Stromal cell of bone marrow (primary cell): Measurements from ENCODE around the gene PYGO1.

ENCODE experiments used
- DNase-seq: peaks from one replicate; pipeline ENCODE4 v3.0.0-alpha.2; 2012; ENCODE audit warnings: low read depth

Gene PYGO1

DNA sequence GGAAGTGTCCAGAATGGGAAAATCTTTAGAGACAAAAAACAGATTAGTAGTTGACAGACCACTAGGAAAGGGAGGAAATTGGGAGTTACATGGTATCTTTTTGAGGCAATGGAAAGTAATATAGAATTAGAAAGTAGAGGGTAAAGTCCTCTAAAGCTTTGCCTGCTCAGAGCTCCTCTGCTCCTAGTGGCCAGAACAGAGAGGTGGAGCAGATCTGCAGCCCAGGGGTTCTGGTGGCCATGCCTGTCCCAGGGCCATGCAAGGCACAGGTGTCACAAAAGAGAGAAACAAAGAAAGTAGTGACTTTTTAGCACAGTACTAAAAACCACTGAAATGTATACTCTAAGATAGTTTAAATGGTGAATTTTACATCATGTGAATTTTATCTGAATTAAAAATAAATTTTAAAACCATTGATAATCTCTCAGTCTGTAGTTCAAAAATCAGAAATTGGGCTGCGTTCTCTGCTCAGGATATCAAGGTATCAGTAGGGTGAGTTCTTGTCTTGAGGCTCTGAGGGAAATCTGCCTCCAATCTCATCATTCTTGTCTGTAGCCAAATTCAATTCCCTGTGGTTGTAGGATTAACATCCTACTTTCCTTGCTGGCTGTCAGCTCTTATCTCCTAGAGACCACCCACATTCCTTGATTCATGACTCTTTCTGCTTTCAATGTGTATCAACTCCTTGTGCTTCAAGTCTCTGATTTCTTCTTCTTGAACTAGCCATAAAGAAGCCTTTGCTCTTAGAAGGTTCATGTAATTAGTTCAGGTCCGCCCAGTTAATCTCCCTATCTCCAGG, 23.6 kb downstream of the PYGO1 start:
- no peak for DNase-seq

DNA sequence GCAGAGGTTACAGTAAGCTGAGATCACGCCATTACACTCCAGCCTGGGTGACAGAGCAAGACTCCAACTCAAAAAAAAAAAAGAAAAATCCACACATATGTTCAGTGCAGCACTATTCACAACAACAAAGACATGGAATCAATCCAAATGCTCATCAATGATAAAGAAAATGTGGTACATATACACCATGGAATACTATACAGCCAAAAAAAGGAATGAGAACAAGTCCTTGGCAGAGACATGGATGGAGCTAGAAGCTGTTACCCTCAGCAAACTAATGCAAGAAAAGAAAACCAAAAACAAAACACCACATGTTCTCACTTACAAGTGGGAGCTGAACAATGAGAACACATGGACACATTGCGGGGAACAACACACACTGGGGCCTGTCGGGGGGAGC, 25.5 kb downstream of the PYGO1 start:
- DNase-seq, result no peak

DNA sequence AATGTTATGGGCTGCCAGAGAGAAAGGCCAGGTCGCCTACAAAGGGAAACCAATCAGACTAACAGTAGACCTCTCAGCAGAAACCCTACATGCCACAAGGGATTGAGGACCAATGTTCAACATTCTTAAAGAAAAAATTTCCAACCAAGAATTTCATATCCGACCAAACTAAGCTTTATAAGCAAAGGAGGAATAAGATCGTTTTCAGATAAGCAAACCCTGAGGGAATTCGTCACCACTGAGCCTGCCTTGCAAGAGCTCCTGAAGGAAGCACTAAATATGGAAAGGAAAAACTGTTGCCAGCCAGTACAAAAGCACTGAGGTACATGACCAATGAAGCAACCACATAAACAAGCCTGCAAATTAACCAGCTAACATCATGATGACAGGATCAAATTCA, 33.1 kb downstream of the PYGO1 start:
- no peak for DNase-seq

DNA sequence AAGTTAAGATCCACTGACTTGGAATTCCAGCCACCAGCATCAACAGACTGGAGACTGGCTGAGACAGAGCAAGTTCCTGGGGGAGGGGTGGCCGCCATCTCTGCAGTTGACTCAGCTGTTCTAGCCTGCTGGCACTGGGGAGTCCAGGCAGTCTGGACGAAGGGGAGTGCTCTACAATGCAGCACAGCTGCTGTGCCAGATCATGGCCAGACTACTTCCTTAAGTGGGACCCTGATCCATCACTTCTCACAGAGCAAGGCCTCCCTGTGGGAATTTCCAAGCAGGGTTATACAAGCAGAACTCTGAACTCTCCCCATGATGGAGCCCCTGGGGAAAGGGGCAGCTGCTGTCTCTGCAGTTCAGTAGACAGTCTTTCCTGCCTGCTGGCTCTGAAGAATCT, 35.2 kb downstream of the PYGO1 start:
- peak; percentile 30 for DNase-seq

DNA sequence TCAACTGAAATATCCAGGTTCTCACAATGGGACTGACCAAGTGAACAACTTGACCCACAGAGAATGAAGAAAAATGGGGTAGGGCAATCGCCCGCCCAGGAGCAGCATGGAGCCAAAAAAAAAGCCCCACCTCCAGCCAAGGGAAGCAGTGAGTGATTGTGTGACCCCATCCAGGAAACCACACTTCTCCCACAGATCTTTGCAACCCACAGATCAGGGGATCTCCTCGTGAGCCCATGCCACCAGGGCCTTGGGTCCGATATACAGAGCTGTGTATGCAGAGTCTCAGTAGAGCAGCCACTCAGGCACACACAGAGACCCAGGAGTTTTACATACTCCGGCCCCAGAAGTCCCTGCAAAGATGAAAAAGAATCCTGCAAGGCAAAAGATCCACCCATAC, 35.7 kb downstream of the PYGO1 start:
- no peak for DNase-seq

DNA sequence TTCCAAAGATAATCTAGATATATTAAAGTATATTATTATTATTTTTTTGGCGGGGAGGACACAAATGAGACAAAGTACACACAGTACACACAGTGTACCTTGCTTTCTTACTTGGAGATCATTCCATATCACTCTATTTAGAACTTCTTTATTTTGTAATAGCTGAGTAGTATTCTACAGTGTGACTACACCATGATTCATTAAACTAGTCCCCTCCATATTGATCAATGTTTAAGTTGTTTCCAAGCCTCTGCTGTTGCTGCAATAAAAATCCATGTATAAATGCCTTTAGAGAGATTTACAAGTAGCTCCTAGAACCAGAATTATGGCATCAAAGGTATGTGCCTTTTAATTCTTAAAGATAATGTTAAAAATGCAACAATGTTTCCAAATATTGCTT, 38.8 kb downstream of the PYGO1 start:
- no peak for DNase-seq

DNA sequence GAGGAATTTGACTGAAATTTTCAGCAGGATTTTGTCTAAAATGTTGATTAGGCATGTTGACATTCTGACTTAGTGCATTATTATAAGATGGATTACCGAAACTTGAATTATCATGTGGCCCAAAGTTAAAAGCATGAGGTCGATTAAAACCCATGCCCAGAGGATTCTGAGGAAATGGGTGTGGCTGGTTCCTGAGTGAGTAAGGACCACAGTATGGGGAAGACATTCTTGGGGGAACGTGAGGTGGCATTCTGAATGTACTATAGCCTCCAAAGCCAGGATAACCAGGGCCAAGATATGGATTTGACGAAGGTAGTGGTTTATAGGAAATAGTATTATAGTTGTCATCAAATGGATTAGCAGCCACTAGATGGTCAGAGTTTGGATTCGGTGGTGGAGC, 41.4 kb downstream of the PYGO1 start:
- DNase-seq, result no peak

DNA sequence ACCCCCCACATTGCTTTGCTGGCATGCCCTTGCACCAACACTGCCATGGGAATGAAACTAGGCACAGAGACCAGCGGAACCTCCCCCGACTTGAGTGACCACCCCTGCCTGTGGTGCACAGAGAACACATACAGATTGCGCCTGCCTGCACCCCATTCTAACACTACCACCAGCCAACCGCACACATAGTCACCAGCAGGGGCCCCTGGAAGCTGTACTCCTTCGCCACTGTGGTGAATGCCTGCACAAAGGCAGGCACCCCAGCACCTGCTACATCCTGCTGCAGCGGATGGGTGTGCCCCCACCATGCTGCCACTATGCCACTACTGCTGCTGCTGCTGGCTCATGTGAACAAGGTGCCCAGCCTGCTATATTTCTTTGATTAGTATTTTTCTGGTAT, 52.7 kb downstream of the PYGO1 start:
- DNase-seq, result no peak

DNA sequence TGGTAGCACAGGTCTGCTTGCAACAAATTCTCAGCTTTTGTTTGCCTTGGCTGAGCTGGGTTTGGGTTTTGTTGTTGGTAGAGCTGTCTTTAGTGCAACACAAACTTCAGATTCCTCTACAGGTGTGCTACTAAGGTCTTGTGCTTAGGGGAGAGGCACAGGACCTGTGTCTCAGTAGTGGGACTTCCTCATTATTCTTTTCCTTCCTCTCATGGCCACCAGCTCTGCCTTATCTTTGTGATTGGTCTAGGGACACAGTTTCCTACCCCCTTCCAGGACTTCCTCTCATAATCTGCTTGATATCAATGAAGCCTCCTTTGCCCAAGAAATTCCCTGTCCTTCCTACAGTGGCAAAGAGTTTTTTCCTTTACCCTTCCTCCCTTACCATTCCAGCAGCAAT, 55.2 kb downstream of the PYGO1 start:
- DNase-seq, result no peak

DNA sequence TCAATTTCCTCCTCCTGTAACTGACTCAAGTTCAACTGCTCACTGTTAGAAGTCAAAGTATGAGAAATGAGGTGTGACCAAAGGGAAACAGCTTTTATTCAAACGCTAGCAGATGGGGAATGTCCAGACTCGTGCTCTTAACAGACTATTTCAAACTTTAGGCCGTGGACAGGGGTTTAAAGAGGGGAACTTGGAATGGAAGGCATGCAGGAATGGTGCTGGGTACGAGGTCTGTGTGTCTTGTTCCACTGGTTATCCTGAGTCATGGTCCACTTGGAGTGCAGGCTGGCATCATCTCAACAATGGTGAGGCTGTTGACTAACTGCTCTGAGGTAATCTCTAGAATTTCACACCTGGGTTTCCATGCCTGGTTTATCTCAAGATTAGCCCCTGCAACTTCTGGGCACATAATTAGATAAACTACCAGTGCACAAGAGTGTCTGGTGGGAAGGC, 57.3 kb downstream of the PYGO1 start:
- DNase-seq, result no peak

DNA sequence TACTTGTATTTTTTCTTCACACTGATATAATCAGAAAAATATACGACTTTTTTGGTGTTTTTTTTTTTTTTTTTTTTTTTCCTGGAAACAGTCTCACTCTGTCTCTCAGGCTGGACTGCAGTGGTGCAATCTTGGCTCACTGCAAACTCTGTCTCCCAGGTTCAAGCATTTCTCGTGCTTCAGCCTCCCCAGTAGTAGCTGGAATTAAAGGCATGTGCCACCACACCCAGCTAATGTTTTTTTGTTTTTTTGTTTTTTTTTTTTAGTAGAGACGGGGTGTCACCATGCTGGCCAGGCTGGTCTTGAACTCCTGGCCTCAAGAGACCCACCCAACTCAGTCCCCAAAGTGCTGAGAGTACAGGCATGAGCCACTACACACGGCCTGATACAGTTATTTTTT, 59.3 kb downstream of the PYGO1 start:
- DNase-seq, result no peak

DNA sequence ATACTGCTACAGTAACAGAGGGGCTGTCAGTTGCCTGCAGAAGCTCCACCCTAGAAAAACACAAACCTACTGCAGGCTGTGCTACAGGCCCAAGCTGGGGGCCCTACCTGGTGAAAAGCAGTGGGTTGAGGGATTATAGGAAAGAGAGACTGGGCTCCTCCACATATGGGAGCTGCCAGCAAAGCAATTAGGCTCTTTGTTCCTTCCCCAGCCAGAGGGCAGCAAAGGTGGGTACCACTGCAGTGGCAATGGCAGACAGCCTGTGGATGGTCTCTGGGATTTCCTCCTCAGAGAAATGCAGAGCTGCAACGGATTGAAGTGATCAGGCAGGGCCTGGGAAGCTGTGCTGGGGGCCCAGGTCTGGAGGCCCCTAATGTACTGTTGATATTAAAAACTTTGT, 61.0 kb downstream of the PYGO1 start:
- DNase-seq, result no peak

DNA sequence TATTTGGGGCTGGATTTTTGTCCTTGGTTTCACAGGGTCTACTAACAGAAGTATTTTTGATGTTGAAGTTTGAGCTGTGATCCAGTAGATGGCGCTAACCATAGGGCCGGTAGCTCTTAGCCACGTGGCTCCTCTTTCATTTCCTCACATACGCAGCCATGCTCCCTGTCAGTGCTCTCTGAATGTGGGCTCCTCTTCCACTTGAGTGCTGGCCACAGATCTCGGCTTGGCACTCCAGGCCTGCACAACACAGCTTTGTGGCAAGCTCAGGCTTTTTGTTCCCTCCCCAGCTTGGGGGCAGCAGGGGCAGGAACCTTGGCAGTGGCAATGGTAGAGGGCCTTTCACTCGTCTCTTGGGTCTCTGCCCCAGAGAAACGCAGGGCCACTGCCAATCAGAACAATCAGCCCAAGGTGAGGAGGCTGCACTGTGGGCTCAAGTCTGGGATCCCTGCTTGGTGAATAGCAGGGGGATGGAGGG, 61.5 kb downstream of the PYGO1 start:
- peak; percentile 25 for DNase-seq

DNA sequence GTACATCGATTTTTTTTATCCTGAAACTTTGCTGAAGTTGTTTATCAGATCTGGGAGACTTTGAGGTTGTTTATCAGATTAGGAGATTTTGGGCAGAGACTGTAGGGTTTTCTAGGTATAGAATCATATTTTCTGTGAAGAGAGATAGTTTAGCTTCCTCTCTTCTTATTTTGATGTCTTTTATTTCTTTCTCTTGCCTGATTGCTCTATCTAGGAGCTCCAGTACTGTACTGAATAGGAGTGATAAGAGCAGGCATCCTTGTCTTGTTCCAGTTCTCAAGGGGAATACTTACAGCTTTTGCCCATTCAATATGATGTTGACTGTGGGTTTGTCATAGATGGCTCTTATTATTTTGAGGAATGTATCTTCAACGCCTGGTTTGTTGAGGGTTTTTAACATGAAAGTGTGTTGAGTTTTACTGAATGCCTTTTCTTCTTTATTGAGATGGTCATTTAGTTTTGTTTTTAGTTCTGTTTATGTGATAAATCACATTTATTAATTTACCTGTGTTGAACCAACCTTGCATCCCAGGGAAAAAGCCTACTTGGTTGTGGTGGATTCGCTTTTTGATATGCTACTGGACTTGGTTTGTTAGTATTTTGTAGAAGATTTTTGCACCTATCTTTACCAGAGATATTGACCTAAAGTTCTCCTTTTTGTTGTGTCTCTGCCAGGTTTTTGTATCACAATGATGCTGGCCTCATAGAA, 65.2 kb downstream of the PYGO1 start:
- no peak for DNase-seq

DNA sequence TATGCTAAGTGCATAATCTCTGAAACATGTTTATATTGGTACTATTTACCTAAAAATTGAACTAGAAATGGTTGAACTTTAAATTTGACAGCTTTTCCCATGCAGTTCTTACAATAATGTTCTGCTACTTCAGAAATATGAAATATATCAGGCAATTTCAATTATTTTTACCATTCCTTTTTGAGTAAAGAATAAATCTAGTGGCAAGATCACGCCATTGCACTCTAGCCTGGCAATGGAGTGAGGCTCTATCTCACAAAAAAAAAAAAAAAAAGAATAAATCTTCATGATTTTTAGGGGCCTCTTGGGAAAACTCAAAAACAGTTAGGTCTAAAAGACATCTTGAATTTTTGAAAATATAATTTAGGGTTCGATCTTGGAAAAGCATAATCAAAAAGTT, 69.5 kb downstream of the PYGO1 start:
- DNase-seq, result peak; percentile 3

DNA sequence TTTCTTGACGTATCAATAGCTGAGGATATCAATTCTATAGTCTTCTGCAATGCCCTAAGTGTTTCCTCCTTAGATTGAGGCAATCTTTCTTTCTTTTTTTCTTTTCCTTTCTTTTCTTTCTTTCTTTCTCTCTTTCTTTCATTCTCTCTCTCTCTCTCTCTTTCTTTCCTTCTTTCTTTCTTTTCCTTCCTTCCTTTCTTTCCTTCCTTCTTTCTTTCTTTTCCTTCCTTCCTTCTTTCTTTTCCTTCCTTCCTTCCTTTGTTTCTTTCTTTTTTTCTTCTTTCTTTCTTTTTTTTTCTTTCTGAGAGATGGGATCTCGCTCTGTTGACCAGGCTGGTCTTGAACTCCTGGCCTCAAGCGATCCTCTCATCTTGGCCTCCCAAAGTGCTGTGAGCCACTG, 70.1 kb downstream of the PYGO1 start:
- DNase-seq, result no peak

DNA sequence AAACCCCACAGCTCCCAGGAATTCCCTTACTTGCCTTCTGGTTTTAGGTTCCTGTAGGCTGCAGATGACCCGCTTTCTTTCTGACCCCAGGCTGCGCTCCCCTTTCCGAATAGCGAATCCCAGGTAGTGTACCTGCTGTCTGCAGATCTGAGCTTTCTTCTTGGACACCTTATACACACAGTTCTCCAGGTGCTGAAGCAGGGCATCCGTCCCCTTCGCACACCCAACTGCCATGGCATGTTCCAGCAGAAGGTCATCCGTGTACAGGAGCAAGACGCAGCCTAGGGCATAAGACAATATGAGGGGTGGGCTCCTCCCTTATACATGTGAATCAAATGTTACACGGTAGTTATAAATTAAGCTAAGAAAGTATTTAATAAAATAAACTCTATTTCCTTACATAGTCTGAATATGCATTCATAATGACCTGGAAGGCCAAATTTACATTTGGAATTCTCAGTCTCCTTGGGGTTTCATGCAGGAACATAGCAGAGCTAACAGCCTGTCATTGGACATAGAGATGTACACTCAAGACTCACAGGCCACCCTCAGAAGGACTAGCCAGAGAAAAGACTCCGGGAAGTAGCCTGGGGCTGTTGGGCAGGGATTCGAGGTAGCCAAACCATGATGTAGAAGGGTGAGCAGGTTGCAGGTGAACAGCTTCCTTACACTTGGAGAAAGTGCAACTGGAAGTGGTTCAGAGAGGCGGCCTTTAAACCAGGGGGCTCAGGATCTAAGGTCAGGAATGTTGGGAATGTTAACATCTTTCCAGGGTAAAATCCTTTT, 72.0 kb downstream of the PYGO1 start:
- no peak for DNase-seq

DNA sequence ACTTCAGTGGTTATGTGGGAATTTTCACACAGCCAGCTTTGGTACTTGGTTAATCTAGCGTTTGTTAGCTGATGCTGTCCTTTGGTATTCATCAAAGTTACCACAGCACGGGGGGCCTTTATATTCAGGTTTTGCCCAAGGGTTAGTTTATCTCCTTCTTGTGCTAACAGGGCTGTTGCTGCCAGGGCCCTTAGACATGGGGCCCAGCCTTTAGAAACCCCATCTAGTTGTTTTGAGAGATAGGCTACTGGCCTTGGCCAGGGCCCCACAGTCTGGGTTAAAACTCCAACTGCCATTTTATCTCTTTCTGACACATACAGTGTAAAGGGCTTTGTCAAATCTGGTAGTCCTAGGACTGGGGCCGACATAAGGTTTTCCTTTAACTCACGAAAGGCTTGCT, 72.7 kb downstream of the PYGO1 start:
- DNase-seq, result no peak

DNA sequence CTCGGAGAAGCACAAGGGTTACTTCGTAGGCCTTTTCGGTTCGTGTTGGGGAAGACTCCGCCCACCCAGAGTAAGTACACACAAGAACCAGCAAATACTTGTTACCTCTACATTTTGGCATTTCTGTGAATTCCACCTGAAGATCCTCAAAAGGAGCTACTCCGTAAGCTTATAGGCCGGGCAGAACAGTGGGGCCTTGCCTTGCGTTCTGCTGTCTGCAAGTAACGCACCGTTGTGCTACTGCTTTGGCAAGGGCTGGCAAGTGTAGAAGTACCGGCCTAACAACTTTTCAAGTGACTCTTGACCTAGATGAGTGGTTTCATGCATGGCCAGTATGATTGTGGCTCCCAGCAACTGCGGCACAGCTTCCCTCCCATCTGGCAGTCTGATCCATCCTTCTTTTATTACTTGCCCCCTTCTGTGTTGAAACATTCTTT, 73.7 kb downstream of the PYGO1 start:
- DNase-seq, result no peak

DNA sequence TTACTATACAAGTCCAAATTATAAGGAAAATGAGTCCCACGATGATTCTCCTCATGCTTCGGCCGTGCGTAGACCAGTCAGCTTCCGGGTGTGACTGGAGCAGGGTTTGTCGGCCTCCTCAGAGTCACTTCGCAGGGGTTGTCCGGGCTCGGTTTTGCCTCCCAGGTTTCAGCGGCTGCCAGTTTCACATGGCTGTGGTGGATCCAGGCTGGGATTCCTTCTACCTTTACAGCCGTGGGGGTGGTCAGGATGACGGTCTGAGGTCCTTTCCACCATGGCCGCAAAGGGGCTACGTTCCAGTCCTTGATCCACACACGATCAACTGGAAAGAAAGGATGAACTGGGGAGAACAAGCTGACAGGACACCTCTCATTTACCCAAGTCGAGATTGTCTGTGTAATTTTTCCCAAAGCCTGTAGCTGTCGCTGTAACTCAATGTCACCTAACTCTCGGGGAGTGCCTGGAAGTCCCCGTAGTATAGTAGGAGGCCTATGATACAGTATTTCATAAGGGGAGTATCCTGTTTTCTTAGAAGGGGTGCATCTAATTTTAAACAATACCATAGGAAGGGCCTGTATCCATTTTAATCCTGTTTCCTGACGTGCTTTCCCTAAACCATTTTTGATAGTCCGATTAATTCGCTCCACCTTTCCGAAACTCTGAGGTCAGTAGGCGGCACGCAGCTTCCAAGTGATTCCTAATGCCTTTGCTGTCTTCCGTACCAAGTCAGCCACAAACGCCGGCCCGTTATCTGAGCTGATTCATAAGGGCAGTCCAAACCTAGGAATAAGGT, 74.3 kb downstream of the PYGO1 start:
- peak; percentile 23 for DNase-seq

DNA sequence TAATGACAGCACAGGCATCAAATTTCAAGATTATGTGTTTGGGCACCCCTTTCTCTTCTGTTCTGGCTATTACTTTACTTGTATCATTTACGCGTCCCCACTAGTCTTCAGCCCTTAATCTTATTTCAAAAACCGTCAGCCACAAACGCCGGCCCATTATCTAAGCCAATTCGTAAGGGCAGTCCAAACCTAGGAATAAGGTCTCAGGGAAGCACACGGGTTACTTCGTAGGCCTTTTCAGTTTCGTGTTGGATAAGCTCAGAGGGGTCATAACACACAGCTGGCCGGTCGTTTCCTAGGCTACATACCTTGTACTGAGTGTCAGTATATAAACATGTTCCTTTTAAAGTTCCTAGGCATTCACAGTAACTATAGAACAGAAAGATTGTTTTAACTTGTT, 75.0 kb downstream of the PYGO1 start:
- DNase-seq, result no peak

DNA sequence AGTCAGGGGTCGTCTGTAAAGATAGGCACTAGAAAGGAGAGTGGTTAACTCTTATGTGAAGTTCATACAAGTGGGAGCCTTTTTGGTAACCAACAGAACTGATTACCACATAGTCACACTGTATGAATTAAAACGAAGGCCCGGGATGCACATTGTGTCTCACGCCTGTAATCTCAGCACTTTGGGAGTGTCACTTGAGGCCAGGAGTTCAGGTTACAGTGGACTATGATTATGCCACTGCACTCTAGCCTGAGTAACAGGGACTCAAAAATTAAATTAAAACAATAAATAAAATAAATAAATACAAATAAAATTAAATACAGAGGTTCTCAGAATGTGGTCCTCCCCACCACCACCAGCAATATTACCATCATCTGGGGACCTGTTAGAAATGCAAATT, 80.6 kb downstream of the PYGO1 start:
- no peak for DNase-seq
